ENCODE data around the gene SIL1. TPM values are rescaled to one million over a fixed set of nuclear protein-coding genes. Genes with fewer than 3 reads are reported as not detected.

Gene SIL1
- total and polyA plus RNA-seq, 2 of the 13 experiments (the other 11 are each of a cell fraction or from before 2014, with no cell fraction given), result 26.0 to 30.0 TPM

DNA sequence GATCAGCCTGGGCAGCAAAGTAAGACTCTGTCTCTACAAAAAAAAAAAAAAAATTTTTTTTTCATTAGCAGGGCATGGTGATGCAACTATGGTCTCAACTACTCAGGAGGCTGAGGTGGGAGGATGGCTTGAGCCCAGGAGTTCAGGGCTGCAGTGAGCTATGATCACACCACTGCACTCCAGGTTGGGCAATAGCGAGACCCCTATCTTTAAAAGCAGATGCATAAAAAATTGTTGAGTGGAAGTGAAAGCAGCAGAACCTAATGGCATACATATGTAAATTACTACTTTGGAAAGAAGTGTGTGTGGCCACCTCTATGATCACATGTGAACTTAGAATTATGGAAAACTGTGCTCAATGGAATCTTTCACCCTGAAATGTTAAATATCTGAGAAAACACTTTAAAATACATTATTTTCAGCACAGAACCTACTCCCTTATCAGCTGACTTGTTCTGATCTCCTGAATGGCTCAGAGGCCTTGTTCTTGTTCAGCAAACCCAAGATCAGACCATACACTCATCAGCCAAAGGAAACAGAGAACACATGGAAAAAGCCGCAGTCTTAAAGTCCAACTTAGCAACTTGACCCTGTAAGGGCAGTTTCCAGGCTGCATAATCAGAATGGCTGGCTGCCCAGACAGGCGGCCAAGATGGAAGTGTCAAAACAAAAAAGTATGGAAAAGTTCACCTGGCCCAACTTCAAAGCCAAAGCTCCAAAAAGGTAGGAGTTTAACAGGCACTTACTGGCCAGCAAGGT, 56.5 kb downstream of the SIL1 start (continued):
- TF ChIP-seq, protein P1, sequence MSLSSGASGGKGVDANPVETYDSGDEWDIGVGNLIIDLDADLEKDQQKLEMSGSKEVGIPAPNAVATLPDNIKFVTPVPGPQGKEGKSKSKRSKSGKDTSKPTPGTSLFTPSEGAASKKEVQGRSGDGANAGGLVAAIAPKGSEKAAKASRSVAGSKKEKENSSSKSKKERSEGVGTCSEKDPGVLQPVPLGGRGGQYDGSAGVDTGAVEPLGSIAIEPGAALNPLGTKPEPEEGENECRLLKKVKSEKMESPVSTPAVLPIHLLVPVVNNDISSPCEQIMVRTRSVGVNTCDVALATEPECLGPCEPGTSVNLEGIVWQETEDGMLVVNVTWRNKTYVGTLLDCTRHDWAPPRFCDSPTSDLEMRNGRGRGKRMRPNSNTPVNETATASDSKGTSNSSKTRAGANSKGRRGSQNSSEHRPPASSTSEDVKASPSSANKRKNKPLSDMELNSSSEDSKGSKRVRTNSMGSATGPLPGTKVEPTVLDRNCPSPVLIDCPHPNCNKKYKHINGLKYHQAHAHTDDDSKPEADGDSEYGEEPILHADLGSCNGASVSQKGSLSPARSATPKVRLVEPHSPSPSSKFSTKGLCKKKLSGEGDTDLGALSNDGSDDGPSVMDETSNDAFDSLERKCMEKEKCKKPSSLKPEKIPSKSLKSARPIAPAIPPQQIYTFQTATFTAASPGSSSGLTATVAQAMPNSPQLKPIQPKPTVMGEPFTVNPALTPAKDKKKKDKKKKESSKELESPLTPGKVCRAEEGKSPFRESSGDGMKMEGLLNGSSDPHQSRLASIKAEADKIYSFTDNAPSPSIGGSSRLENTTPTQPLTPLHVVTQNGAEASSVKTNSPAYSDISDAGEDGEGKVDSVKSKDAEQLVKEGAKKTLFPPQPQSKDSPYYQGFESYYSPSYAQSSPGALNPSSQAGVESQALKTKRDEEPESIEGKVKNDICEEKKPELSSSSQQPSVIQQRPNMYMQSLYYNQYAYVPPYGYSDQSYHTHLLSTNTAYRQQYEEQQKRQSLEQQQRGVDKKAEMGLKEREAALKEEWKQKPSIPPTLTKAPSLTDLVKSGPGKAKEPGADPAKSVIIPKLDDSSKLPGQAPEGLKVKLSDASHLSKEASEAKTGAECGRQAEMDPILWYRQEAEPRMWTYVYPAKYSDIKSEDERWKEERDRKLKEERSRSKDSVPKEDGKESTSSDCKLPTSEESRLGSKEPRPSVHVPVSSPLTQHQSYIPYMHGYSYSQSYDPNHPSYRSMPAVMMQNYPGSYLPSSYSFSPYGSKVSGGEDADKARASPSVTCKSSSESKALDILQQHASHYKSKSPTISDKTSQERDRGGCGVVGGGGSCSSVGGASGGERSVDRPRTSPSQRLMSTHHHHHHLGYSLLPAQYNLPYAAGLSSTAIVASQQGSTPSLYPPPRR (CRISPR knock-in tag; IDR thresholded peaks at IDR 0.05; ENCODE audit: borderline replicate concordance), result no peak
- TF ChIP-seq NCOR1 (IDR thresholded peaks at IDR 0.05; ENCODE audit: borderline replicate concordance, low read length), result peak; percentile 63; the same call in 1 of the 2 replicates
- TF ChIP-seq CREB1 (IDR thresholded peaks at IDR 0.05), result no peak
- TF ChIP-seq CREB1 (CRISPR knock-in tag; IDR thresholded peaks at IDR 0.05), result no peak
- no peak for TF ChIP-seq NR2C2 (CRISPR knock-in tag; IDR thresholded peaks at IDR 0.05; ENCODE audit: borderline replicate concordance)
- no peak for TF ChIP-seq HNRNPL (IDR thresholded peaks at IDR 0.05; ENCODE audit: low read depth, low read length)
- TF ChIP-seq SIX4 (CRISPR knock-in tag; IDR thresholded peaks at IDR 0.05), result no peak
- TF ChIP-seq GATAD2A (CRISPR knock-in tag; IDR thresholded peaks at IDR 0.05), result no peak; the same call in 1 of the 2 replicates
- TF ChIP-seq RBFOX2 (IDR thresholded peaks at IDR 0.05; ENCODE audit: low read depth, low read length), result no peak
- TF ChIP-seq, protein P2, sequence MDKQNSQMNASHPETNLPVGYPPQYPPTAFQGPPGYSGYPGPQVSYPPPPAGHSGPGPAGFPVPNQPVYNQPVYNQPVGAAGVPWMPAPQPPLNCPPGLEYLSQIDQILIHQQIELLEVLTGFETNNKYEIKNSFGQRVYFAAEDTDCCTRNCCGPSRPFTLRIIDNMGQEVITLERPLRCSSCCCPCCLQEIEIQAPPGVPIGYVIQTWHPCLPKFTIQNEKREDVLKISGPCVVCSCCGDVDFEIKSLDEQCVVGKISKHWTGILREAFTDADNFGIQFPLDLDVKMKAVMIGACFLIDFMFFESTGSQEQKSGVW (CRISPR knock-in tag; IDR thresholded peaks at IDR 0.05; ENCODE audit: borderline replicate concordance), result no peak
- no peak for TF ChIP-seq ZNF570 (CRISPR knock-in tag; IDR thresholded peaks at IDR 0.05; ENCODE audit: borderline replicate concordance)
- TF ChIP-seq ZNF263 (CRISPR knock-in tag; IDR thresholded peaks at IDR 0.05), result no peak
- peak; percentile 52; the same call in 1 of the 2 replicates for TF ChIP-seq RXRA (CRISPR knock-in tag; IDR thresholded peaks at IDR 0.05)
- peak; percentile 30; the same call in 1 of the 2 replicates for TF ChIP-seq HNF4G (IDR thresholded peaks at IDR 0.05; ENCODE audit: borderline replicate concordance, low read depth, low read length)
- no peak for TF ChIP-seq HNF4G (CRISPR knock-in tag; IDR thresholded peaks at IDR 0.05; ENCODE audit: borderline replicate concordance, low read depth)
- TF ChIP-seq, protein P3, sequence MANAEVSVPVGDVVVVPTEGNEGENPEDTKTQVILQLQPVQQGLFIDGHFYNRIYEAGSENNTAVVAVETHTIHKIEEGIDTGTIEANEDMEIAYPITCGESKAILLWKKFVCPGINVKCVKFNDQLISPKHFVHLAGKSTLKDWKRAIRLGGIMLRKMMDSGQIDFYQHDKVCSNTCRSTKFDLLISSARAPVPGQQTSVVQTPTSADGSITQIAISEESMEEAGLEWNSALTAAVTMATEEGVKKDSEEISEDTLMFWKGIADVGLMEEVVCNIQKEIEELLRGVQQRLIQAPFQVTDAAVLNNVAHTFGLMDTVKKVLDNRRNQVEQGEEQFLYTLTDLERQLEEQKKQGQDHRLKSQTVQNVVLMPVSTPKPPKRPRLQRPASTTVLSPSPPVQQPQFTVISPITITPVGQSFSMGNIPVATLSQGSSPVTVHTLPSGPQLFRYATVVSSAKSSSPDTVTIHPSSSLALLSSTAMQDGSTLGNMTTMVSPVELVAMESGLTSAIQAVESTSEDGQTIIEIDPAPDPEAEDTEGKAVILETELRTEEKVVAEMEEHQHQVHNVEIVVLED (CRISPR knock-in tag; IDR thresholded peaks at IDR 0.05; ENCODE audit: borderline replicate concordance), result no peak
- no peak for TF ChIP-seq ZNF614 (CRISPR knock-in tag; IDR thresholded peaks at IDR 0.05; ENCODE audit: borderline replicate concordance)
- TF ChIP-seq MATR3 (CRISPR knock-in tag; IDR thresholded peaks at IDR 0.05), result no peak
- TF ChIP-seq SRF (IDR thresholded peaks at IDR 0.05; ENCODE audit: low read depth, low read length), result peak; percentile 26; the same call in 1 of the 2 replicates
- TF ChIP-seq CBX5 (CRISPR knock-in tag; IDR thresholded peaks at IDR 0.05; ENCODE audit: borderline replicate concordance), result no peak
- no peak for TF ChIP-seq RFXAP (CRISPR knock-in tag; IDR thresholded peaks at IDR 0.05; ENCODE audit: borderline replicate concordance)
- TF ChIP-seq TSC22D2 (CRISPR knock-in tag; IDR thresholded peaks at IDR 0.05; ENCODE audit: borderline replicate concordance), result no peak
- no peak for TF ChIP-seq ZNF556 (CRISPR knock-in tag; IDR thresholded peaks at IDR 0.05; ENCODE audit: borderline replicate concordance)
- TF ChIP-seq MZF1 (CRISPR knock-in tag; IDR thresholded peaks at IDR 0.05; ENCODE audit: borderline replicate concordance), result no peak
